K562 (cell line): ENCODE measurements around the gene CBX2. TPM values are rescaled to one million over a fixed set of nuclear protein-coding genes. Genes with fewer than 3 reads are reported as not detected.
A peak's percentile ranks its signal among the peaks of the same experiment; 100 is the strongest.

Source experiments
- ATAC-seq: fragments of 200-7000 bp; cut with Tn5 transposase; 3 replicates; pipeline ENCODE4 v1.9.1; 2020; ENCODE audit warnings: moderate library complexity
- BruUV-seq: library from RNA; stranded (reverse); fragments of 400-500 nt; replicated peaks from 2 replicates; lab custom pipeline; 2021; lab: Mats Ljungman, UMichigan
- CTCF ChIA-PET: fragments of 300-600 bp; formaldehyde crosslinking; extraction: SDS; loops from one replicate; lab custom pipeline; 2021; ENCODE audit warnings: low intra/inter-chr PET ratio; lab: Yijun Ruan, JAX
- POLR2A ChIA-PET: fragments of 300-600, 350-650 bp; sonication (Branson Sonifier 250); formaldehyde crosslinking; extraction: SDS; loops from one replicate; lab custom pipeline; 2021; ENCODE audit warnings: antibody characterized with exemption, inconsistent platforms; lab: Yijun Ruan, JAX
- DNase-seq, 4 experiments: peaks; one replicate each; pipeline versions ENCODE4 v3.0.0 to v3.0.0-alpha.2; 2011 to 2018; ENCODE audit warnings: low spot score in 3 of 4, mixed read lengths in 3 of 4; ENCODE audit errors: extremely low read depth in 1 of 4
- FAIRE-seq: peaks from 2 replicates; lab custom pipeline; 2011; peaks lifted over from hg19 to GRCh38; lab: Jason Lieb, UNC
- H2AFZ ChIP-seq: 2 replicates; pipeline ENCODE4 v1.6.0; 2011; ENCODE audit warnings: low read depth, low read length, control low read depth, inconsistent platforms
- H3K27ac ChIP-seq: fragments of 200-600 bp; 3 replicates; pipeline ENCODE4 v1.8.0; 2011; ENCODE audit warnings: low read depth, mild to moderate bottlenecking, control low read depth, inconsistent platforms, low read length, moderate library complexity, mixed read lengths; ENCODE audit errors: extremely low read depth
- H3K27me3 ChIP-seq, 2 experiments: fragments of 300-600 bp in 1 of 2; 2 replicates in 1 of 2; 3 replicates in 1 of 2; pipeline versions ENCODE4 v1.6.0 to v1.8.0; 2011; ENCODE audit warnings: inconsistent platforms in 2 of 2, low read length in 2 of 2, mild to moderate bottlenecking in 1 of 2, mixed read lengths in 1 of 2, moderate library complexity in 1 of 2; ENCODE audit not compliant: control insufficient read depth in 2 of 2, insufficient read depth in 2 of 2
- H3K36me3 ChIP-seq: fragments of 300-600 bp; 3 replicates; pipeline ENCODE4 v1.8.0; 2011; ENCODE audit warnings: mild to moderate bottlenecking, low read length, inconsistent platforms; ENCODE audit not compliant: control insufficient read depth, insufficient read depth
- H3K4me1 ChIP-seq, 2 experiments: fragments of 200-600 bp in 1 of 2; replicated peaks in 1 of 2; 2 replicates in 1 of 2; 3 replicates in 1 of 2; pipeline versions ENCODE4 v1.5.1 to v1.8.0; 2011; ENCODE audit warnings: inconsistent platforms in 2 of 2, low read length in 2 of 2, mild to moderate bottlenecking in 1 of 2, mixed read lengths in 1 of 2, moderate library complexity in 1 of 2; ENCODE audit not compliant: control insufficient read depth in 2 of 2, insufficient read depth in 2 of 2
- H3K4me2 ChIP-seq: 2 replicates; pipeline ENCODE4 v1.6.1; 2011; ENCODE audit warnings: low read length, control low read depth, inconsistent platforms, mixed read lengths; ENCODE audit not compliant: insufficient read depth
- H3K4me3 ChIP-seq: fragments of 200-600 bp; sonication (generic), shearing (Covaris generic); 2 replicates; pipeline ENCODE4 v1.5.1; 2016; ENCODE audit warnings: control low read depth, inconsistent platforms
- H3K79me2 ChIP-seq: fragments of 200-600 bp; 3 replicates; pipeline ENCODE4 v1.8.0; 2011; ENCODE audit warnings: low read length, inconsistent platforms; ENCODE audit not compliant: control insufficient read depth, insufficient read depth
- H3K9ac ChIP-seq, 2 experiments: 2 replicates each; pipeline versions ENCODE4 v1.6.0 to v1.6.1; 2011; ENCODE audit warnings: low read depth in 2 of 2, low read length in 2 of 2, control low read depth in 1 of 2, inconsistent platforms in 1 of 2, mild to moderate bottlenecking in 1 of 2, mixed read lengths in 1 of 2; ENCODE audit not compliant: insufficient read depth in 1 of 2
- H3K9me1 ChIP-seq: one replicate; pipeline ENCODE4 v1.6.0; 2011; ENCODE audit warnings: inconsistent platforms, mild to moderate bottlenecking, low read length, moderate library complexity; ENCODE audit not compliant: control insufficient read depth, insufficient read depth
- H3K9me3 ChIP-seq: replicated peaks from 2 replicates; pipeline ENCODE4 v1.5.1; 2011; ENCODE audit warnings: low read depth, low read length, inconsistent platforms; ENCODE audit not compliant: control insufficient read depth, insufficient read depth
- H4K20me1 ChIP-seq: replicated peaks from 2 replicates; pipeline ENCODE4 v1.6.1; 2011; ENCODE audit warnings: low read length, inconsistent platforms, mixed read lengths; ENCODE audit not compliant: control insufficient read depth, insufficient read depth
- IFI16 ChIP-seq: fragments of 250-450 bp; sonication (Bioruptor Pico); IDR thresholded peaks from 2 replicates; pipeline ENCODE4 v2.1.2; 2022; ENCODE audit warnings: mild to moderate bottlenecking, inconsistent platforms
- NFATC3 ChIP-seq: fragments of 450-650 bp; IDR thresholded peaks from 2 replicates; pipeline ENCODE4 v1.6.1; 2017; ENCODE audit warnings: mild to moderate bottlenecking
- PHF21A ChIP-seq: fragments of 450-650 bp; IDR thresholded peaks from 2 replicates; pipeline ENCODE4 v1.6.1; 2017; ENCODE audit warnings: low read depth, borderline replicate concordance
- SMAD1 ChIP-seq: fragments of 150-350 bp; IDR thresholded peaks from 2 replicates; pipeline ENCODE4 v1.6.1; 2014; ENCODE audit warnings: low read length, low read depth; ENCODE audit not compliant: partially characterized antibody
- WGBS: fragments of 100-300 bp; shearing (Covaris generic); methylation state at CpG from one replicate; pipeline ENCODE4 v1.1.6; 2016; ENCODE audit warnings: low coverage, mixed read lengths; ENCODE audit not compliant: insufficient coverage; ENCODE audit errors: missing lambda C conversion rate; 5-methylcytosine and 5-hydroxymethylcytosine counted together
- in situ Hi-C: fragments of 300-500 bp; cut with MboI; formaldehyde crosslinking; loops from 4 replicates; pipeline ENCODE4 v1.15.0; 2018; ENCODE audit warnings: inconsistent platforms, mixed read lengths
- intact Hi-C: fragments of 100-400 bp; cut with micrococcal nuclease; formaldehyde crosslinking; loops from 2 replicates; pipeline ENCODE4 v1.14.2; 2022
- polyA plus RNA-seq, 8 experiments: library from polyadenylated mRNA; depleted of rRNA in 4 of 8; stranded (reverse) in 5 of 8; unstranded in 3 of 8; fragments of >200 nt; fragmentation: Nextera tagmentation in 2 of 8; fragmentation: Illumina TruSeq in 1 of 8; extraction: Ambion mirVana in 2 of 8; extraction: Trizol in 1 of 8; gene quantifications; 2 replicates each; pipeline versions ENCODE4 v1.2.1 to v1.2.3, GENCODE V29; 2011 to 2014; ENCODE audit warnings: inconsistent platforms in 1 of 8, missing spikeins in 1 of 8
- total RNA-seq, 7 experiments: library from RNA; depleted of rRNA in 6 of 7; stranded (reverse); fragments of >200 nt in 6 of 7; fragmentation: Illumina TruSeq in 2 of 7; extraction: Trizol in 2 of 7; gene quantifications; 2 replicates each; pipeline versions ENCODE4 v1.2.1 to v1.2.3, GENCODE V29; 2011 to 2021; ENCODE audit warnings: low replicate concordance in 1 of 7
- TF ChIP-seq, protein P1 (sequence below): fragments of 450-650 bp; formaldehyde crosslinking; IDR thresholded peaks from 2 replicates; pipeline ENCODE4 v1.4.0; 2022; ENCODE audit warnings: missing genetic modification characterization

Gene CBX2
- total and polyA plus RNA-seq, 9 of the 15 experiments (the other 6 are each of a cell fraction or from before 2014, with no cell fraction given) = 0.66 to 26.9 (median 13.9) TPM

DNA sequence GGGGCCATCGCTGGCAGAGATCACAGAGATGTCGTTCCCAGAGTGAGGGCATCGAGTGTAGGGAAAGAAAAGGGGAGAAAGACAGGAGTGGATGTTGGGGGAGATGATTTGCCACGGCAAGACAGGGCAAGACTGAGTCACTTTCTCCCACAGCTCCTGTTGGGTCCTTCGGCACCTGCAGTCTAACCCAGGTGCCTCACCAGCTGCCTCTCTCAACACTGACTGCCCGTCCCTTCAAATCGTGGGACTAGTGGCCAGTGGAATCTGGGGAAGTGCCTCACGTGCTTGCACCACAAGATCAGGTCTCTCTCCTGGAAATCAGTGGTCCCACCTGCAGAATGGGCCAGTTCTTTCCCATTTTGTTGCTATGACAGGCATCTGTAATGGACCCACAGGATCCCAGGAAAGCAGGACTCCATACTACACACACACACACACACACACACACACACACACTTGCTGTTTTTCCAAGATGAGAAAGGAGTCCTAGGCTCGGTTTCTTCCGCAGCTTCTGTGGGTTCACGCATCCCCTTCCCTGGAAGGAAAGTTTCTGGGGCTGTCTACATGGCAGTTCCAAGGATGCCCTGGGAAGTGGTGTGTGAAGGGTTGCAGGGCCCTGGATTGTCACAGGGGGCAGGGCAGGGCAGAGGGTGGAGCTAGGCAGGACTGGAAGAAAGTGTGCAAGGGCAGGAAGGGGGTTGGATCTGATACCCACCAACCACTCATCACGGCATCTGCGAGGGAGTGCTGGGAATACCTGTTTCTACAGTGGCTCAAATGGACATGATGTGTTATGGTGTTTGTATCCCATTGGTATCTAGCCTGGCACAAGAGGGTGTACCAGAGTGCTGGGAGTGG lies 29.1 kb downstream of the CBX2 start:
- Histone ChIP-seq H3K4me1 (peaks cover 54 to 68% of the 10 kb centered on the region in 2 experiments), H3K9me3 (peaks cover 3% of the 10 kb centered on the region), H2AFZ (no peak overlapping the region), H4K20me1 (no peaks in the 10 kb centered on the region), H3K4me3 (no peak overlapping the region), H3K36me3 (no peaks in the 10 kb centered on the region; the same call in 2 of the 3 replicates), H3K27me3 (no peaks in the 10 kb centered on the region), H3K9me1 (no peaks in the 10 kb centered on the region), H3K79me2 (no peaks in the 10 kb centered on the region), H3K27ac (no peak overlapping the region), H3K4me2 (no peak overlapping the region), H3K9ac (peak overlapping the region in 1 of 2 experiments; percentile 81; a peak in 1 of 4 replicates)
- no peak for DNase-seq
- intact Hi-C loops = loop anchor here (5.0 to 10.0 kb wide), 2 partner anchors 110 to 168 kb away; no protein-coding TSS in a partner anchor
- in situ Hi-C loops = no loop called here
- no peak for FAIRE-seq
- ChIA-PET POLR2A (interaction anchor here (1.6 to 18.8 kb wide), 3 partner anchors 8 to 26 kb away, joined by 7 to 386 read pairs (median 8); partner anchors contain the start of genes CBX4 and CBX8), CTCF (interaction anchor here (1.6 kb wide), 1 partner anchor 29 kb away, joined by 4 read pairs; no protein-coding TSS in a partner anchor)
- ATAC-seq = no peak
- TF ChIP-seq, protein P1, sequence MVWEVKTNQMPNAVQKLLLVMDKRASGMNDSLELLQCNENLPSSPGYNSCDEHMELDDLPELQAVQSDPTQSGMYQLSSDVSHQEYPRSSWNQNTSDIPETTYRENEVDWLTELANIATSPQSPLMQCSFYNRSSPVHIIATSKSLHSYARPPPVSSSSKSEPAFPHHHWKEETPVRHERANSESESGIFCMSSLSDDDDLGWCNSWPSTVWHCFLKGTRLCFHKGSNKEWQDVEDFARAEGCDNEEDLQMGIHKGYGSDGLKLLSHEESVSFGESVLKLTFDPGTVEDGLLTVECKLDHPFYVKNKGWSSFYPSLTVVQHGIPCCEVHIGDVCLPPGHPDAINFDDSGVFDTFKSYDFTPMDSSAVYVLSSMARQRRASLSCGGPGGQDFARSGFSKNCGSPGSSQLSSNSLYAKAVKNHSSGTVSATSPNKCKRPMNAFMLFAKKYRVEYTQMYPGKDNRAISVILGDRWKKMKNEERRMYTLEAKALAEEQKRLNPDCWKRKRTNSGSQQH (CRISPR knock-in tag) = 0 out of 2 replicates have a peak, but pooled peaks have one; percentile 23
- TF ChIP-seq NFATC3 = no peak
- no peak for TF ChIP-seq SMAD1
- TF ChIP-seq PHF21A = no peak
- TF ChIP-seq IFI16 (CRISPR knock-in tag) = no peak
- 52% methylated on average over 10 of the region's 13 CpGs for WGBS
- BruUV-seq = no TSS peak
